Body of pancreas (tissue), 4 donors: Measurements from ENCODE around the gene CYP4A11.

Source experiments
- CTCF ChIP-seq, 7 experiments: fragments of 450-650 bp in 4 of 7; fragments of 200-600 bp in 3 of 7; sonication (generic) in 3 of 7; IDR thresholded peaks; one replicate each; pipeline ENCODE4 v1.5.1; 2016 to 2019; ENCODE audit warnings: antibody characterized with exemption in 7 of 7
- POLR2A ChIP-seq, 3 donors: fragments of 450-650 bp; IDR thresholded peaks; one replicate each; pipeline ENCODE4 v1.6.1; 2016; ENCODE audit warnings: antibody characterized with exemption in 3 of 3, mild to moderate bottlenecking in 2 of 3

GRCh38 chr1:46941135-46941694 lies at the start of gene CYP4A11:
- TF ChIP-seq CTCF (IDR thresholded peaks at IDR 0.05), result no peak
- no peak for TF ChIP-seq POLR2A (IDR thresholded peaks at IDR 0.05)
